PFSK-1 (cell line): ENCODE measurements around the gene HLCS.

Source experiments
- POLR2AphosphoS5 ChIP-seq: IDR thresholded peaks from 2 replicates; pipeline ENCODE4 v1.6.1; 2012; ENCODE audit warnings: low read depth, mild to moderate bottlenecking, control low read depth, low read length, moderate library complexity
- SIN3A ChIP-seq: IDR thresholded peaks from 2 replicates; pipeline ENCODE4 v1.6.1; 2012; ENCODE audit warnings: mild to moderate bottlenecking, low read length, moderate library complexity, borderline replicate concordance; ENCODE audit not compliant: insufficient read depth
- TAF1 ChIP-seq: IDR thresholded peaks from 2 replicates; pipeline ENCODE4 v1.6.1; 2012; ENCODE audit warnings: low read length, control low read depth, borderline replicate concordance; ENCODE audit not compliant: insufficient read depth
- TF ChIP-seq, protein P1 (sequence below), 2 experiments: IDR thresholded peaks; 2 replicates each; pipeline versions ENCODE4 v1.6.1 to v1.8.0; 2011 to 2012; ENCODE audit warnings: low read depth in 2 of 2, low read length in 2 of 2, control low read depth in 1 of 2, inconsistent platforms in 1 of 2, mild to moderate bottlenecking in 1 of 2, moderate library complexity in 1 of 2; ENCODE audit not compliant: insufficient read depth in 1 of 2

DNA sequence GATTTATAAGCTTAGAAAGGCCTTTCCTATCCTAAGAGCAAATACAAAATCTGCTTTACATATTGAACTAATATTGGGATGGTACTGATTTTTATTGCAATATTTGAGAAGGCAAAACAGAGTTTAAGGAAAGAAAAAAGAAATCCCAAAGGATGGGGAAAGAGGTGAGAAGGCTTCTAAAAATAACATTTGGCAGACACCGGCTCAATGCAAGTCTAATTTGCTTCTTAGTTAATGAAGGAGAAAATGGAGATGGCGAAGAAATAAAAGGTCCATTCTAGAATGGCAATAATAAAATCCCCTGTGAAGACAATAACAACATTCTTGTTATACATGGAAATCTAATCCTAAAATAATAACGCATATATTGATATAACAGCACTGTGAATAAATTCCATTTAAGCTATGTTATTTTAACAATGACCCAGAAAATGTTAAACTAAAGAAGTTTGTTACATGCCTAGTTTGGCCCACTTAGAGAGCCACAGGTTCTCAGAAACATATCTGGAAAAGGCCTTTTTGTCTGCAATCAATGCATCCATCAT lies 117.7 kb downstream of the HLCS start:
- no peak for TF ChIP-seq POLR2AphosphoS5
- no peak for TF ChIP-seq SIN3A
- no peak for TF ChIP-seq TAF1
- TF ChIP-seq, protein P1, sequence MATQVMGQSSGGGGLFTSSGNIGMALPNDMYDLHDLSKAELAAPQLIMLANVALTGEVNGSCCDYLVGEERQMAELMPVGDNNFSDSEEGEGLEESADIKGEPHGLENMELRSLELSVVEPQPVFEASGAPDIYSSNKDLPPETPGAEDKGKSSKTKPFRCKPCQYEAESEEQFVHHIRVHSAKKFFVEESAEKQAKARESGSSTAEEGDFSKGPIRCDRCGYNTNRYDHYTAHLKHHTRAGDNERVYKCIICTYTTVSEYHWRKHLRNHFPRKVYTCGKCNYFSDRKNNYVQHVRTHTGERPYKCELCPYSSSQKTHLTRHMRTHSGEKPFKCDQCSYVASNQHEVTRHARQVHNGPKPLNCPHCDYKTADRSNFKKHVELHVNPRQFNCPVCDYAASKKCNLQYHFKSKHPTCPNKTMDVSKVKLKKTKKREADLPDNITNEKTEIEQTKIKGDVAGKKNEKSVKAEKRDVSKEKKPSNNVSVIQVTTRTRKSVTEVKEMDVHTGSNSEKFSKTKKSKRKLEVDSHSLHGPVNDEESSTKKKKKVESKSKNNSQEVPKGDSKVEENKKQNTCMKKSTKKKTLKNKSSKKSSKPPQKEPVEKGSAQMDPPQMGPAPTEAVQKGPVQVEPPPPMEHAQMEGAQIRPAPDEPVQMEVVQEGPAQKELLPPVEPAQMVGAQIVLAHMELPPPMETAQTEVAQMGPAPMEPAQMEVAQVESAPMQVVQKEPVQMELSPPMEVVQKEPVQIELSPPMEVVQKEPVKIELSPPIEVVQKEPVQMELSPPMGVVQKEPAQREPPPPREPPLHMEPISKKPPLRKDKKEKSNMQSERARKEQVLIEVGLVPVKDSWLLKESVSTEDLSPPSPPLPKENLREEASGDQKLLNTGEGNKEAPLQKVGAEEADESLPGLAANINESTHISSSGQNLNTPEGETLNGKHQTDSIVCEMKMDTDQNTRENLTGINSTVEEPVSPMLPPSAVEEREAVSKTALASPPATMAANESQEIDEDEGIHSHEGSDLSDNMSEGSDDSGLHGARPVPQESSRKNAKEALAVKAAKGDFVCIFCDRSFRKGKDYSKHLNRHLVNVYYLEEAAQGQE (IDR thresholded peaks at IDR 0.05; ENCODE audit: insufficient read depth in 1 of 2, low read depth in 2 of 2, low read length in 2 of 2) = no peak
